HCT116 (cell line): ENCODE data around the gene SYNE1. TPM values are rescaled to one million over a fixed set of nuclear protein-coding genes. Genes with fewer than 3 reads are reported as not detected.

Experiments
- ATAC-seq: fragments of 200-7000 bp; cut with Tn5 transposase; 2 replicates; pipeline ENCODE4 v1.9.1; 2020; ENCODE audit warnings: mild to moderate bottlenecking, moderate library complexity
- BruUV-seq: library from RNA; stranded (reverse); fragments of 400-500 nt; replicated peaks from 2 replicates; lab custom pipeline; 2021; lab: Mats Ljungman, UMichigan
- CTCF ChIA-PET: fragments of 300-600 bp; sonication (Branson Sonifier 250); formaldehyde crosslinking; loops from one replicate; lab custom pipeline; 2021; ENCODE audit warnings: antibody characterized with exemption; lab: Charles Lee
- POLR2A ChIA-PET: fragments of 300-600, 350-600 bp; sonication (Branson Sonifier 250); formaldehyde crosslinking; loops from one replicate; lab custom pipeline; 2021; ENCODE audit warnings: antibody characterized with exemption; lab: Charles Lee
- RAD21 ChIA-PET, 2 experiments: fragments of 300-600 bp; sonication (Branson Sonifier 250); formaldehyde crosslinking; loops; one replicate each; lab custom pipeline; 2023; ENCODE audit warnings: low total read pairs in 2 of 2; ENCODE audit not compliant: uncharacterized antibody in 2 of 2, unreplicated experiment in 2 of 2, low non-redundant PET in 1 of 2; lab: Charles Lee
- DNase-seq: peaks from one replicate; pipeline ENCODE4 v3.0.0-alpha.2; 2010; ENCODE audit warnings: low read depth, low spot score
- H2AFZ ChIP-seq: fragments of 200-600 bp; shearing (Covaris generic), sonication (generic); 2 replicates; pipeline ENCODE4 v1.6.1; 2017; ENCODE audit warnings: low read depth, mixed run types, mixed read lengths, antibody characterized with exemption, low read length; ENCODE audit not compliant: poor library complexity, severe bottlenecking
- H3K27ac ChIP-seq: 2 replicates; pipeline ENCODE4 v1.5.1; 2012; ENCODE audit warnings: low read depth, low read length
- H3K27me3 ChIP-seq: fragments of 200-600 bp; sonication (generic); 2 replicates; pipeline ENCODE4 v1.6.1; 2016; ENCODE audit warnings: mixed run types, low read length, mixed read lengths; ENCODE audit not compliant: insufficient read depth
- H3K36me3 ChIP-seq, 2 experiments: fragments of 200-500 bp in 1 of 2; fragments of 200-600 bp in 1 of 2; sonication (Bioruptor generic) in 1 of 2; sonication (generic) in 1 of 2; 2 replicates each; pipeline versions ENCODE4 v1.5.1 to v1.6.1; 2014 to 2016; ENCODE audit warnings: low read length in 2 of 2, inconsistent platforms in 1 of 2, mixed read lengths in 1 of 2, mixed run types in 1 of 2; ENCODE audit not compliant: insufficient read depth in 2 of 2, control insufficient read depth in 1 of 2
- H3K4me1 ChIP-seq, 2 experiments: fragments of 200-600 bp in 1 of 2; sonication (generic) in 1 of 2; 2 replicates each; pipeline versions ENCODE4 v1.5.1 to v1.6.1; 2012 to 2017; ENCODE audit warnings: low read length in 2 of 2, inconsistent platforms in 1 of 2, mild to moderate bottlenecking in 1 of 2, mixed read lengths in 1 of 2, mixed run types in 1 of 2, moderate library complexity in 1 of 2; ENCODE audit not compliant: insufficient read depth in 2 of 2, control insufficient read depth in 1 of 2
- H3K4me2 ChIP-seq: fragments of 200-600 bp; sonication (generic); 2 replicates; pipeline ENCODE4 v1.6.1; 2017; ENCODE audit warnings: mixed run types, low read length, mixed read lengths
- H3K4me3 ChIP-seq, 2 experiments: fragments of 200-600 bp in 1 of 2; sonication (generic) in 1 of 2; replicated peaks in 1 of 2; 2 replicates each; pipeline ENCODE4 v1.5.1; 2011 to 2016; ENCODE audit warnings: low read length in 2 of 2, control low read depth in 1 of 2, low read depth in 1 of 2, mild to moderate bottlenecking in 1 of 2, mixed read lengths in 1 of 2, mixed run types in 1 of 2
- H3K79me2 ChIP-seq: fragments of 200-600 bp; sonication (generic); 2 replicates; pipeline ENCODE4 v1.6.1; 2017; ENCODE audit warnings: mild to moderate bottlenecking, mixed run types, low read length, moderate library complexity, mixed read lengths; ENCODE audit not compliant: insufficient read depth
- H3K9ac ChIP-seq: fragments of 200-600 bp; sonication (generic); 2 replicates; pipeline ENCODE4 v1.6.1; 2016; ENCODE audit warnings: low read length, mixed read lengths
- H3K9me2 ChIP-seq: fragments of 200-600 bp; sonication (generic), shearing (Covaris generic); 2 replicates; pipeline ENCODE4 v1.6.1; 2017; ENCODE audit warnings: mixed run types, mild to moderate bottlenecking, moderate library complexity; ENCODE audit not compliant: insufficient read depth
- H3K9me3 ChIP-seq, 2 experiments: fragments of 200-500 bp in 1 of 2; fragments of 200-600 bp in 1 of 2; sonication (Bioruptor generic) in 1 of 2; sonication (generic) in 1 of 2; 2 replicates each; pipeline ENCODE4 v1.6.1; 2014 to 2017; ENCODE audit warnings: low read length in 2 of 2, mixed read lengths in 2 of 2, inconsistent platforms in 1 of 2, low read depth in 1 of 2, mild to moderate bottlenecking in 1 of 2, mixed run types in 1 of 2, moderate library complexity in 1 of 2; ENCODE audit not compliant: control insufficient read depth in 1 of 2, insufficient read depth in 1 of 2
- H4K20me1 ChIP-seq: fragments of 200-600 bp; sonication (generic), shearing (Covaris generic); 2 replicates; pipeline ENCODE4 v1.6.1; 2017; ENCODE audit warnings: mixed run types, mild to moderate bottlenecking, moderate library complexity; ENCODE audit not compliant: insufficient read depth
- ATF3 ChIP-seq: IDR thresholded peaks from 2 replicates; pipeline ENCODE4 v1.6.1; 2012
- EZH2 ChIP-seq: fragments of 200-600 bp; sonication (generic); IDR thresholded peaks from 2 replicates; pipeline ENCODE4 v1.6.1; 2017; ENCODE audit warnings: antibody characterized with exemption, mixed run types
- EZH2phosphoT487 ChIP-seq: fragments of 200-600 bp; IDR thresholded peaks from 2 replicates; pipeline ENCODE4 v1.6.1; 2018; ENCODE audit warnings: antibody characterized with exemption, borderline replicate concordance
- FOSL1 ChIP-seq: IDR thresholded peaks from 2 replicates; pipeline ENCODE4 v1.6.1; 2012; ENCODE audit warnings: low read depth
- JUND ChIP-seq: IDR thresholded peaks from 2 replicates; pipeline ENCODE4 v1.6.1; 2012
- MAX ChIP-seq: IDR thresholded peaks from 2 replicates; pipeline ENCODE4 v1.6.1; 2012
- POLR2A ChIP-seq: IDR thresholded peaks from 2 replicates; pipeline ENCODE4 v1.7.0; 2011; ENCODE audit warnings: borderline replicate concordance; ENCODE audit not compliant: insufficient read depth, insufficient read length; ENCODE audit errors: extremely low read depth
- POLR2AphosphoS5 ChIP-seq: IDR thresholded peaks from 2 replicates; pipeline ENCODE4 v1.6.1; 2011; ENCODE audit warnings: mild to moderate bottlenecking, low read depth, low read length, moderate library complexity
- RAD21 ChIP-seq: IDR thresholded peaks from 2 replicates; pipeline ENCODE4 v1.6.1; 2012; ENCODE audit warnings: low read depth, mild to moderate bottlenecking
- REST ChIP-seq: IDR thresholded peaks from 2 replicates; pipeline ENCODE4 v1.6.1; 2012; ENCODE audit warnings: low read depth
- SP1 ChIP-seq: IDR thresholded peaks from 2 replicates; pipeline ENCODE4 v1.6.1; 2012; ENCODE audit warnings: low read depth
- SRF ChIP-seq: IDR thresholded peaks from 2 replicates; pipeline ENCODE4 v1.6.1; 2012; ENCODE audit warnings: low read depth
- ZFX ChIP-seq: fragments of 450-650 bp; IDR thresholded peaks from 2 replicates; pipeline ENCODE4 v1.6.1; 2017
- intact Hi-C: fragments of 100-400 bp; cut with micrococcal nuclease; formaldehyde crosslinking; loops from 2 replicates; pipeline ENCODE4 v1.10.0; 2022
- total RNA-seq: library from RNA; stranded (reverse); gene quantifications from one replicate; pipeline ENCODE4 v1.2.1, GENCODE V29; 2021; ENCODE audit not compliant: unreplicated experiment

The SYNE1 gene
- total RNA-seq, 1 experiment from 2014 or later: 5.4 TPM

DNA sequence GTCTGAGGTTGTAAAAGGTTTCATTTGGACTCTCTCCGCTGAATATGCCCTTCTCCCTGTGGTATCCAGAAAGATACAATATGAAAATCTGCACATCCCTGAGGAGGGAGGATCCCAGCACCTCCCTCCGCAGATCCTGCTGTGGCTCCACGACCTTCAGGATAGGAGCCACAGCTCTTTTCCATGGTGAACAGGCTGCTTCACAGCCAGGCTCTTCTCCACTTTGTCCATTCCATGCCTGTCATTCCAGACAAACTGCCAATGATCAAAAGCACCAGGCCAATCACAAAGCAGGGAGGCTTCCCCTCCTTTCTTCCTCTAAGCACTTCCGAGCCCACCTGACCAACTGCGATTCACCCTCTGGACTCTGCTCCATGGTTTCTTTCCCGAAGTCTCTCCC lies 489.9 kb downstream of the SYNE1 start:
- intact Hi-C loops: no loop called here
- ChIA-PET CTCF (no interaction called here), POLR2A (no interaction called here), RAD21 (no interaction called here)
- H3K27me3 ChIP-seq: no peaks in the 10 kb centered on the region
- H3K27ac ChIP-seq: no peak overlapping the region
- no peak overlapping the region for H3K9ac ChIP-seq
- no peaks in the 10 kb centered on the region for H4K20me1 ChIP-seq
- ATAC-seq (no peak), DNase-seq (no peak)
- H2AFZ ChIP-seq: no peak overlapping the region
- no peaks in the 10 kb centered on the region for H3K9me3 ChIP-seq
- no peaks in the 10 kb centered on the region for H3K79me2 ChIP-seq
- no peak for TF ChIP-seq POLR2A
- no peak for TF ChIP-seq POLR2AphosphoS5
- TF ChIP-seq SP1: no peak
- TF ChIP-seq REST: no peak
- TF ChIP-seq RAD21: no peak
- no peak for TF ChIP-seq MAX
- TF ChIP-seq SRF: no peak
- no peak for TF ChIP-seq EZH2phosphoT487
- no peak for TF ChIP-seq ZFX
- no peak for TF ChIP-seq EZH2
- TF ChIP-seq ATF3: no peak
- TF ChIP-seq FOSL1: no peak
- TF ChIP-seq JUND: no peak
- no TSS peak for BruUV-seq
- no peaks in the 10 kb centered on the region for H3K36me3 ChIP-seq
- no peaks in the 10 kb centered on the region for H3K4me1 ChIP-seq
- H3K9me2 ChIP-seq: no peaks in the 10 kb centered on the region
- no peak overlapping the region for H3K4me2 ChIP-seq
- no peak overlapping the region for H3K4me3 ChIP-seq
